ENCODE data around the gene ATRN. TPM values are rescaled to one million over a fixed set of nuclear protein-coding genes. Genes with fewer than 3 reads are reported as not detected.

Gene ATRN
- polyA plus RNA-seq, 1 donor (not counting 4 experiments of a cell fraction or from before 2014, with no cell fraction given) = 49.9 TPM

DNA sequence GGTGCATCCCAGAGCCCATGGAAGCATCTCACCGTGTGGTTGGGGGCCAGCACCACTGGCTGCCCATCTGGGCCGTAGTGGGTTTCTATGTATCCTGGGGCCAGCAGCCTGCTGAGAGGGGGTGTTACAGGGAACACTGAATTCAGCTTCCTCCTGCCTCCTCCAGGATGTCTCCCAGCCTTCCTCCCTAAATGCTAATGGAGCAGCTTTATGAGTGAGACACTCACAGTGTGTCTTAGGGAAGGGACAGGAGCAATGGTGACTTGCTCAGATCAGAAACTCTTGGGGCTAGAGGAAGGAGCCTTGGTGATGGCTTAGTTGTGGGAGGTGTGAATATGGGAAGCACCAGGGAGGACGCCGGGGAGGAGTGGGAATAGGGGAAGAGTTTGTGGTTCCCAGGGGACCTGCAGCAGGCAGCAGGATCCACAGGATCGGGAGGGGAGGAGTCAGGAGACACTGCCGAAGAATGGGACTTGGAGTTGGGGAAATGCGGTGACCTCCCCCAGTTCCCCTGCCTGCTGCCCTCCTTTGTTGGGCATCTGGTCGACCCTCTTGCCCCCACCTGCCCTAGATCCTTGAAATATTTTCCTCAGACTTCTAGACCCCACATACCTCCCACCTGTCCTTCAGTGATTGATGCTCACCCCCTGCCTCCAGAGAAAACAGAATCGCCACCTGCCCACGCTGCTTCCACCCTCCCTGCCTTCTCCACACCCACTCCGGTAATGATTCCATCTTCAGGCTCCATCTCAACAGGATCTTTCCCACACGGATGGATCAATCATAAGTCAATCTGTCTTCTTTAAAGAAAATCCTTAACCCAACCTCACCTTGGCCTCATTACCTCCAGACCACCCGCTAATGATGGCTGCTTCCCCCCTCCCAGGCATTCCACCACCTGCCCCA lies 204.4 kb downstream of the ATRN start:
- Histone ChIP-seq H3K27ac (ENCODE audit: control insufficient read depth, insufficient read depth, low read length) (no peak overlapping the region), H2AFZ (ENCODE audit: control insufficient read depth, low read length) (no peak overlapping the region), H3K4me2 (ENCODE audit: control insufficient read depth, extremely low read depth, insufficient read depth, low read depth, low read length) (no peak overlapping the region), H3K27me3 (ENCODE audit: control insufficient read depth, extremely low read depth, insufficient read depth, low read length) (peaks cover 80% of the 10 kb centered on the region), H4K20me1 (ENCODE audit: control insufficient read depth, extremely low read depth, insufficient read depth, low read length) (no peaks in the 10 kb centered on the region), H3K9ac (ENCODE audit: control insufficient read depth, extremely low read depth, insufficient read depth, low read length) (no peak overlapping the region), H3K4me1 (ENCODE audit: control insufficient read depth, extremely low read depth, insufficient read depth, low read length) (no peaks in the 10 kb centered on the region), H3K79me2 (ENCODE audit: control insufficient read depth, insufficient read depth, low read length) (no peaks in the 10 kb centered on the region), H3K36me3 (ENCODE audit: control insufficient read depth in 2 of 2, extremely low read depth in 1 of 2, insufficient read depth in 2 of 2, low read length in 2 of 2) (no peaks in the 10 kb centered on the region), H3K9me1 (ENCODE audit: control insufficient read depth, extremely low read depth, insufficient read depth, low read length) (no peaks in the 10 kb centered on the region), H3K4me3 (ENCODE audit: control insufficient read depth in 2 of 3, extremely low read depth in 1 of 3, insufficient read depth in 2 of 3, low read depth in 1 of 3, low read length in 3 of 3) (no peak overlapping the region), H3K9me3 (ENCODE audit: control insufficient read depth, low read depth, low read length) (no peaks in the 10 kb centered on the region)
- FAIRE-seq = no peak
- no peak for DNase-seq (ENCODE audit: low read depth, low spot score)
- TF ChIP-seq EZH2 (IDR thresholded peaks at IDR 0.05; ENCODE audit: low read length) = peak; percentile 40
- TF ChIP-seq CTCF (optimal IDR thresholded peaks at IDR 0.05 in 1 of 3, IDR thresholded peaks at IDR 0.05 in 1 of 3, conservative IDR thresholded peaks at IDR 0.05 in 1 of 3; ENCODE audit: extremely low read depth in 1 of 3, insufficient read depth in 2 of 3, low read length in 3 of 3) = no peak
- dilution Hi-C loops (cut with MboI; ENCODE audit: extremely low pct_ligation_motif_present, low sequenced_read_pairs) = no loop called here

DNA sequence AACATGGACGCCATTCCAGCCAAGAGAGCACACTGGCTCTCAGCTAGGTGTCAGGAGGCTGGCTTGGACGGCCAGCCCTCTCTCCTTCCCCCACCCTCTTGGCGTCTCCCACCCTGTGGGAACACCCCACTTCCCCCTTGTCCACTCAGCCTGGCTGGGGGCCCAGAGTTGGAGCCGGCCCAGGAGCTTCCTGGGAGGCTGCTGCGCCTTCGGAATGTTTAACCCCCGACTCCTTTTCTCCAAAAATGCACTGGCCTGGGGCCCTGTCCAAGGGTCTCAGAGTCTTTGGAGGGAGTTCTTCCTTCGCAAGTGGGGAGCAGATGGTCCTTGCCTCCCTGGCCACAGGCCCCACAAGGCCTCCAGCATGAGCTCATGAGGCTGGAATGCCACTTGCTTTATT lies 206.9 kb downstream of the ATRN start:
- TF ChIP-seq CTCF (optimal IDR thresholded peaks at IDR 0.05 in 1 of 3, IDR thresholded peaks at IDR 0.05 in 1 of 3, conservative IDR thresholded peaks at IDR 0.05 in 1 of 3; ENCODE audit: extremely low read depth in 1 of 3, insufficient read depth in 2 of 3, low read length in 3 of 3) (no peak), EZH2 (IDR thresholded peaks at IDR 0.05; ENCODE audit: low read length) (no peak)
- Histone ChIP-seq H3K4me1 (ENCODE audit: control insufficient read depth, extremely low read depth, insufficient read depth, low read length) (no peaks in the 10 kb centered on the region), H3K9ac (ENCODE audit: control insufficient read depth, extremely low read depth, insufficient read depth, low read length) (no peak overlapping the region), H3K9me1 (ENCODE audit: control insufficient read depth, extremely low read depth, insufficient read depth, low read length) (no peaks in the 10 kb centered on the region), H3K27ac (ENCODE audit: control insufficient read depth, insufficient read depth, low read length) (no peak overlapping the region), H3K4me2 (ENCODE audit: control insufficient read depth, extremely low read depth, insufficient read depth, low read depth, low read length) (no peak overlapping the region), H3K36me3 (ENCODE audit: control insufficient read depth in 2 of 2, extremely low read depth in 1 of 2, insufficient read depth in 2 of 2, low read length in 2 of 2) (no peaks in the 10 kb centered on the region), H3K79me2 (ENCODE audit: control insufficient read depth, insufficient read depth, low read length) (no peaks in the 10 kb centered on the region), H4K20me1 (ENCODE audit: control insufficient read depth, extremely low read depth, insufficient read depth, low read length) (no peaks in the 10 kb centered on the region), H3K4me3 (ENCODE audit: control insufficient read depth in 2 of 3, extremely low read depth in 1 of 3, insufficient read depth in 2 of 3, low read depth in 1 of 3, low read length in 3 of 3) (no peak overlapping the region), H3K27me3 (ENCODE audit: control insufficient read depth, extremely low read depth, insufficient read depth, low read length) (peaks cover 84% of the 10 kb centered on the region), H2AFZ (ENCODE audit: control insufficient read depth, low read length) (no peak overlapping the region), H3K9me3 (ENCODE audit: control insufficient read depth, low read depth, low read length) (no peaks in the 10 kb centered on the region)
- FAIRE-seq = no peak
- no peak for DNase-seq (ENCODE audit: low read depth, low spot score)
- dilution Hi-C loops (cut with MboI; ENCODE audit: extremely low pct_ligation_motif_present, low sequenced_read_pairs) = no loop called here

All from keratinocyte (primary cell).